Muscle of back (tissue), 11 donors: ENCODE data around the gene CBS. TPM values are rescaled to one million over a fixed set of nuclear protein-coding genes. Genes with fewer than 3 reads are reported as not detected.
A peak's percentile ranks its signal among the peaks of the same experiment; 100 is the strongest.
"Not testable (repeated sequence)": the region's sequence is repeated elsewhere in the genome, so short reads cannot be mapped to it uniquely, and the experiment has no call there.

Experiments used
- DNase-seq, 3 donors: peaks; one replicate each; pipeline versions ENCODE4 v3.0.0 to v3.0.0-alpha.2; 2013
- polyA plus RNA-seq, 10 donors: library from polyadenylated mRNA; unstranded; fragments of 120-200 nt; gene quantifications; one replicate each; pipeline ENCODE4 v1.2.1, GENCODE V29; 2013; ENCODE audit not compliant: insufficient read length in 10 of 10

Gene CBS
- polyA plus RNA-seq, 10 donors: 2.9 to 10.2 (median 6.0) TPM

DNA sequence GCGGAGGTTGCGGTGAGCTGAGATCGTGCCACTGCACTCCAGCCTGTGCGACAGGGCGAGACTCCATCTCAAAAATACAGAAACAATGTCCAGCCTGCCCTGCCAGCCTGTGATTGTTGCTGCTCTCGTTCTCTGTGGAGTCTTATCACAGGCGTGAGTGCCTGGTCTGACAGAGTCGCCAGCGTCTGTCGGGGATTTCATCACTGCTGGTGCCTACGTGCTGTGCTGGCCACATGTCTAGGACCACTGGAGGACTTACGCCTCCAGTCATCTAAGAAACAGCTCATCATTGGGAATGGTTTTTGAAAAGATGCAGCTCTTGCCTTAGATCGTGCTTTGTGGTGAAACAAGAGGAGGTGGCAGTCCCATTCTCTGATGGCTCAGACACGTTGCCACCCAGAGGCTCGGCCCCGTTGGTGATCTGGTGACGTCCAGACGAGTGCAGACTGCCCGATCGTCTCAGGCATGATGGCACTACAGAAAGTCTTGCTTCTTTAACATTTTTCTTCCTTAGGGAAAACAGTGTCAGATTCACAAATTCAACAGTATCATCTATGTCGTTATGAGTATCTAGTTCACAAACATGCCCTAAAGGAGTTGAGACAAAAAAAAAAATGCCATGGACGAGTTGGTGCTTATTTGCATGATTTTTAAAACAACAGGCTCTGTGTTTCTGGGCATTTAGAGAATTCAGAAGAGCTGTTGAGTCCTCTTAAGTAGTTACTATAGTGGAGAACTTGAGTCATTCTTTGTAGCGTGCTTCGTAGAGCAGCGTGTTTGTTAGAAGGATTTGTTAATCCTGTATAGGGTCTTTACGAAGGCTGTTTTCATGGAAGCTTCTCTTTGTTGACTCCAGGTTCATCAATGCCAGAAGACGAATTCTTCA lies 47.5 kb downstream of the CBS start:
- DNase-seq: no peak

DNA sequence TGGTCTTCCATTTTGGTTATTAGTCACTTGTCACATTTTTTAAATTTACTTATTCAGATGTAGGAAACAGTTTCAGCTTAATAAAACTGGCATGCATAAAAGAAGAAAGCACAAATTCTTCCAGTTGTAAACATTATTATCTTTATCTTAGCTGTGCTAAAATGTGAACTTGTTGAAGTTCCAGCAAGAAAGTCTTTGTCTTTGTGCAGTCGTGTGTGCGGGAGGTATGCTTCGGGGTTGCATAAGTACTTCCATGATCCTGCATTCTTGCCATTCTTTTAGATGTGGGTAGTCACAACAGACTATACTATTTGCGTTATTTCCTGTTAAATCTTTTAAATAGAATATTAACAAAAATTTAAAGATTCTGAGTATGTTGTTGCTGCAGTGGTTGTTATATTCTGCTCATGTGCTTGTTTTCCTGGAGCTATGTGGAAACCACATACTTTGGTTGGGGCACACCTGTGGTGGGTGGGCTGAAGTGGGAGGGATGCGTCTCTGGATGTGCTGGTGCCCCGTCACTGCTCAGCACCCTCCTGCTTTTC lies 49.9 kb downstream of the CBS start:
- peak in 1 of 3 donors; percentile 19 for DNase-seq

DNA sequence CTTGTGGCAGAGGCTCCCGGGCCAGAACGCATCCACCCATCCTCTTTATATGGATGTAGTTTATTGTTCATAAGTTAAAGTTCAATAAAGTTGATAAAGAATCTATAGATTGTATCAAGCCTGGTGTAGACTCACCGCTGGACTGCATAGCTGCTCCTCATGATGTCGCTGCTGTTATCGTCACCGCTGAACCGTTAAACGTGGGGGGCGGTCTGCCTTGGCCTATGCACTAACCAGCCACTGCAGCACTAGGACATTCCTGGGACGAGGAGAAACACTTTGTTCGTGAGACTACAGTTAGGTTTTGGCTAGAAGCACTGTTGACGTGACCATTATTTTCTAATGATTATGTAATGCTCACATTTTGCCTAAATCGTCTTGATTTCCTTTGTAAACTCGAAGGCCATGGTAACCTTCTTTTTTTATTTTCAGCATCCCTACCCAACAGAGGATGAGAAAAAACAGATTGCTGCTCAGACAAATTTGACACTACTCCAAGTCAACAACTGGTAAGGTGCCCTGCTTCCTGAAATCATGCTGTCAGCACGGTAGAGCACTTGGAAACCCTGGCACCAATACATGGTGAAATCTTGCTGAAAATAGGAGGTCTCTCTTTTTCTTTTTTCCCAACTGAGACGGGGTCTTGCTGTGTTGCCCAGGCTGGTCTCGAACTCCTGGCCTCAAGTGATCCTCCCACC lies 51.0 kb downstream of the CBS start:
- DNase-seq: no peak

DNA sequence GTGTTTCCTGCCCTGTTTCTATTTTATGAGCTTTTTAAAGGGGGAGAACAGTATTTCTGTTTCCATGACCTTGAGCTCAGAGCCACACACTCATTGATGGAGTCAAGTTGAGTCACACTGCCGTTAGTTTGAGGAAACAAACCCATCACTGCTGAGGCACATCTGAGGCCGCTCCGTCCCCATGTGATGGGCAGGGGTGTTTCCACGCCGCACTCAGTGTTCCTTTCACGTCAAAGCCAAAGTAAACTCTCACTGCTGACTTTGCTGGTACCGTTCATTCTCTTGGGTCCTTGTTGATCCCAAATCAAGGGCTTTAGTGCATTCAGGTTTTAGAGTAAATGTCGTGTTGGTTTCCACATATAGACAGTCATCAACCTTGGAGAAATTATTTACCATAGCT lies 52.5 kb downstream of the CBS start:
- DNase-seq: no peak

DNA sequence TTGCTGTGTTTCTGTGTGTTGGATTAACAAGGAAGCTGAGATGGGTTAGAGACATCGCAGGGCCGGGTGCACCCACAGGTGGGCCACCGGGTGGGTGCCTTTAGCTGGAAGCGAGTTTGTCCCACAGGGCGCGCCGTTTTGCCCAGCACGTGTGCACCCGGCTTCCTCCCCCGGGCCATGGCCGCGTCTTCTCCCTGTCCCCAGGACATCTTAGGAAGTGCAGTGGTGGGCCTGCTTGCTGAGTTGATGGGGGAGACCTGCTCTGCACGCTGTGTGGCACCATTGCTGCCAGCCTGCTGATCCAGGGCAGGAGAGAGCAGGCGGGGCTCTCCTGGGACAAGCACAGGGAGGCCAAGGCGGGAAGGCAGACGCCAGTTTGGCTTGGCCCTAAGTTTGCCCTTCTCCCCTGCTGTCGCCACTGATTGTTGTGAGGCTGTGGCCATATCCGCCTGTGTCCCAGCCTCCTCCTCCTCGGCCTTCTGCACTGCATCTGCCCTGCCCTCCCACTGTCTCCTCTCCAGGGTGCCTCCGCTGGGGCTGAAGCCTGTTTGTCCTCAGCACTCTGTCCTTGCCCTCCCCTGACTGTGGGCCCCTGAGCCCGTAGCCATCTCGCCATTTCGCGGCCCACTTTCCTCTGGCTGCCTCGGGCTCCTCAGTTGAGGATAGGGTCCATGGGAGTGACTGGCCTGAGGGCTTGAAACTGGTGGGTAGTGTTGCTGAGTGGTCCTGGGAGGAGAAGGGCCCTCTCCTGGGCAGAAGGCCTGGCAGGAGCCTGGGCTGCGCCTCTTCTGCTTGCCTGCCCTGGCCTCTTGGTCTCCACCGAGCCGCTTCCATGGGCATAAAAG lies 53.7 kb downstream of the CBS start:
- DNase-seq: no peak

DNA sequence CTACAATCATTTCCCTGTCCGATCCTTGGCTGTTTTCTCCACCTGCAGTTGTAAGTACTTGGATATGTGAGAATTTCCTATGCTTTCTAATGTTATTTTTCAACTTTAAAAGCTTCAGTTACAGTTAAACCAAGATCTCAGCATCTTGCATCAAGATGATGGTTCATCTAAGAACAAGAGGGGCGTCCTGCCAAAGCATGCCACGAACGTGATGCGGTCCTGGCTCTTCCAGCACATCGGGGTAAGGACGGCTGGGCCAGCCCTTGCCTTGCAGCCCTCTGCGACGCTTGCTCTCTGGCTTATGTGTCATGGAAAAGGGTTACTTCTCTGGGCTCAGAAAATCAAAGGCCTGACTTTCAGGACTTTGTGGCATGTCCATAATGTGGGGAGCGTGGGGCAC lies 54.4 kb downstream of the CBS start:
- DNase-seq: no peak

DNA sequence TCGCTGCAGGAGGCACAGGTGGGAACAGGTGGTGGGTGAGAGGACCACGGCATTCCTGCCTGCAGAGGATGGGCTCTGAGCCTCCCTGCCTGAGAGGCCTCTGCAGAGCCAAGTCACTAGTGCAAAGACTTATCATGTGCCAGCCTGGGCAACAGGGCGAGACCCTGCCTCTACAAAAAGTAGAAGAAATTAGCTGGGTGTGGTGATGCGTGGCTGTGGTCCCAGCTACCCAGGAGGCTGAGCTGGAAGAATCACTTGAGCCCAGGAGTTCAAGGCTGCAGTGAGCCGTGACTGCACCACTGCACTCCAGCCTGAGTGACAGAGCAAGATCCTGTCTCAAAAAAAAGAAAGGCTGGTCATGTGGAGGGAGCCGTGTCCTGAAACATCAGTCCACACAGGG lies 54.9 kb downstream of the CBS start:
- no peak for DNase-seq

DNA sequence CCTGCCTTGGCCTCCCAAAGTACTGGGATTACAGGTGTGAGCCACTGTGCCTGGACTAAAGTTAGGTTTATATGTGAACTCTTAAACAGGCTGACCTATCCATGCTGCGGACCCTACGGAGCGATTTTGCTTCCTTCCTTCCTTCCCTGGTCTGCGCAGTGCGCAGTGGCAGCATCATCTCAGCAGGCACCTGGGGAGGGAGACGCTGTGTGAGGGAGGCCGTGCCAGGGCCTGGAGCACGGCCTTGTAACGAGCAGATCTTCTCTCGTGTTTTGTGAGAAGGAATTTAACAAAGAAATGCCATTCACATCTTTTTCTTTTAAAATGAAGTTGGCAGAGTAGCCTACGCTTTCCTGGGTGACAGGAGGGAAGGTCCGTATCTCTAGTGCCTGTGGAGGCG lies 55.5 kb downstream of the CBS start:
- DNase-seq: no peak

DNA sequence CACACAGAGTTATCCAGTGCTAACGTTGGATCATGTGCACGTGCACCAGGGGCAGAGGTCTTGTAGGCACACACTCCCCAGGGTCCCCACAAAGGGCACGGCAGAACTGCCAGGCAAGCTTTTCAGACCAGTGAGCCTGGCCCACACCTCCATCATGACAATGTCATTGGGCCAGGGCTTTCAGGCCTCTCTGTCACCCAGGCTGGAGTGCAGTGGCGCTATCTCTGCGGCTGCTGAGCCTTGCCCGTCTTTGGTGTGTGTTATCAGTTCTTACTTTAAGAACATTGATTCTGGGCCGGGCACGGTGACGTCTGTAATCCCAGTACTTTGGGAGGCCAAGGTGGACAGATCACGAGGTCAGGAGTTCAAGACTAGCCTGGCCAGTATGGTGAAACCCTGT lies 57.1 kb downstream of the CBS start:
- DNase-seq: no peak

DNA sequence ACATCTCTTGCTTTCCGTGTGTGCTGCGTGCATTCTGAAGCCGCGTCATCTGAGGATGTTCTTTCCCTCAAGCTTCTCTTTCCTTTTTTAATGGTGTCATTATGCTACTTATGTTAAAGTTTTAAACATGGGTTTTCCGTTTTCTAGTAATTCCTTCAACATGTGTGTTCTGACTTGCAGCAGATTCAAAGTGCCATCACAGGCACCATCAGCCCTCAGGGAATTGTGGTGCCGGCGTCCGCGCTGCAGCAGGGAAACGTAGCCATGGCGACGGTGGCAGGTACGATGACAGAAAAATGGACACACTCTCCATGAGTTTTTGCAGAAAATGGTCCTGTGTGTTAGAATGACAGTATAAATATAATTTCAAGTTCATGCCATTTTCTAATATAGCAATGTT lies 58.9 kb downstream of the CBS start:
- DNase-seq: no peak

DNA sequence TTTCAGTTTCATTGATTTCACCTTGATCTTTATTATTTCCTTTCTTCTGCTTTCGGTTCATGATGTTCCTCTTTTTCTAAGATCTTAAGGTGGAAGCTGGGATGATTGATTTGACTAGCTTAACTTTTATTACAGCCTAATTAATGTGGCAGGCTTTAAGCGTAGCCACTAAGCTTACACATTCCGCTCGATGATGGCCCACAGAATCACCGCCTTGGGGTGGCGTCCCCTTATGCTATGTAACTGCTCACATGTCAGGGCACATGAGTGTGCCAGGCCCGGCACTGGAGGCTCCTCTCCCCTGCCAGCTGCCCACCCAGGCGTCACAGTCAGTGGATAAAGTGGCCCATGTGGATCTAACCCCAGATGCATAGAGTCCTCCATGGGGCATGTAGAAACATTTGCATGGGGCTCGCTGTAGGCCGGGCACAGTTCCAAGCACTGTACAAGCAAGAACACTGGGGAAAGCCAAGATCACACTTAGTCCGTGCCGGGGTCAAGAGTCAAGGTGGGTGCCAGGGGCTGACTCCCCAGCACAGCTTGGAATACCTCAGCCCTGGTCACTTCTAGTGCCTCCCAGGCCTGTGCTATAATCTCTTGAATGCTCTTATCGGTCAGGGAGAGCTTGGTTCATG lies 59.6 kb downstream of the CBS start:
- DNase-seq: no peak

DNA sequence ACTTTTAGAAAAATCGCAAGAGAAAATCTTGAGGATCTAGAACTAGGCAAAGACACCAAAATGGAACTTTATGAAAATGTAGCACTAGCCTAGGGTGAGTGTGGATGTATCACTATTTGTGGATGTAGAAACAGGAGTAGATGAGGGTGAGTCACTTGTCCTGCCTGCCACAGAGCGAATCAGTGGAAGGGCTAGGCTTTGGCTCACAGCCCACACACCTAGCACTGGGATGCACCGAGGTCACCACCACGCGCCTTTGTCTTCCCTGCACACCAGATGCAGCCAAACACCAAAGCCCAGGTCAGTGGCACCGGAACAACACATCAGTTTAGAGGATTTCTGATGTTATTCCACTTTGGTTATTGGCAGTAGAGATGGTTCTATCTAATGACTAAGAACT lies 63.0 kb downstream of the CBS start:
- no peak for DNase-seq

DNA sequence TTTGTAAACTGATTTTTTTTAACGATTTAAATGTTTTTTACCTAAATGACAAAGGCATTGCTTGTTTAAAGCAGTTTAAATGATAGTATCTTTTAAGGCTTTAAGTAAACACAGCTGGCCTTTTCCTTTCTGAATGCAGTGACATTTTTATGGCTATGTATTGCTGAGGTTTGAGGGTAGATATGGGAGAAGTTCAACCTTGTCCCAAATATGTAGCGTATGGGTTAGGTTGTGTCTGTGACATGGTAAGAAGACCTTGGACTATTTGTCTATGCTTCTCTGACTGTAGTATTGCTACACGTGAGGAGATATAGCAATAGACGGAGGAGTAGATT lies 68.8 kb downstream of the CBS start:
- DNase-seq: no peak

DNA sequence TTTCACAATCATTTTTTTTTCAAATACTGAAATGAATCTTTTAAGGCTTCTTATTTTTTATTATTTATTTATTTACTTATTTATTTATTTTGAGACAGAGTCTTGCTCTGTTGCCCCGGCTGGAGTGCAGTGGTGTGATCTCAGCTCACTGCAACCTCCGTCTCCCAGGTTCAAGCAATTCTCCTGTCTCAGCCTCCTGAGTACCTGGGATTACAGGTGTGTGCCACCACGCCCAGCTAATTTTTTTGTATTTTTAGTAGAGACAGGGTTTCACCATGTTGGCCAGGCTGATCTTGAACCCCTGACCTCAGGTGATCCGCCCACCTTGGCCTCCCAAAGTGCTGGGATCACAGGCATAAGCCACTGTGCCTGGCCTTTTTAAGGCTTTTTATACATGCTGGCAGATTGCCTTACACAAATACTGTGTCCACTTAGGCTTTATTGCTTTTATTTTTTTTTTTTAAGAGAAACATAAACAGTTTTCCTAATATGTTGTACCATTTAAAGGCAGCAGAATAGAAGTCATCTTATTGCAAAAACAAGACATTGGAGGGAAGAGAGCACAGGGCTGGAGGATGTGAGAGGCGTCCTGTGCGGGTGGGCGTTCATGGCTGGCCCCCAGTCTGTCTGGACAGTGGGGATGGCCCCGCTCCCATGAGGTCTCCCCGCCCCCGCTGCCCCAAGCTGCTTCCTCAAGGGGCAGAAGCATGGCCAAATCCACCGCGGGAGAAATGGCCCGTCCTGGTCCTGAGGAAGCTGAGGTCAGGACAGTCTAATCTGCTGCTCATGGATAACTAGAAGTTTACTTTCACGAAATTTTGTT lies 69.4 kb downstream of the CBS start:
- not testable (repeated sequence) for DNase-seq

DNA sequence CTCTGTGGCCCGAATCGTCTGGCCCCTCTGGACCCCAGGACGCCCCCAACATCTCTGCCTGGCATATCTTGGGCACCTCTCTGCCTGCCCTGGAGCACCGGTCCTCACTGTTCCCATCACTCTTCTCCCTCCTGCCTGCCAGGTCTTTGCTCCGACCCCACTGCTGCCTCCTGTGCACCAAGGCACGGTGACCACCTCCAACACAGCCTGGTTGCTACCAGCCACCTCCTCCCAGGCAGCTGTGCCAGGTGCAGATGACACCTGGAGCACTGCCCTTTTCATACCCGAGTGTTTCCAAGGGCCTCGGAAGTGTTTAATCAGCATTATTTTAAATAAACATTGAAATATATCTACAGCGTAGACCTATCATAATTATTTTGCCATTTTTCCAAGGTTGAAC lies 70.0 kb downstream of the CBS start:
- DNase-seq: no peak

DNA sequence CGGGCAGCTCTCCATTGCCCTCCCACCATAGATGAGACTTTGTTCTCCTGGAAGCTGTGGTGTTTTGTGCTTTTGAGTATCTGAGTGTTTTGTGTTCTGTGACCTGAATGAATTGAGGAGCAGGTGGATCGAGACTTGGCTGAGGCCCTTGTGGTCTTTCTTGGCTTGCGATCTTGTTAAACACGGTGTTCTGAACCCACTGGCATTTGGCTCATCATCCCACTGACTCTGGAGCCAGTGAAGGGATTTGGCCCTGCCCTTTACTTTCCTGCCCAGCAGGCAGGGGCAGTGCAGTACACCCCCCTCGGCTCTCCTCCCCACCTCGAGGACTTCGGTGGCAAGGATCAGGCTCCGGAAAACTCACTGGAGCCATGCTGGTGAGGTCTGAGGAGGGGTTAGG lies 70.7 kb downstream of the CBS start:
- no peak for DNase-seq
